H1 (cell line): ENCODE results near the gene NAXE. TPM values are rescaled to one million over a fixed set of nuclear protein-coding genes. Genes with fewer than 3 reads are reported as not detected.

Experiments used
- SP2 ChIP-seq: IDR thresholded peaks from 2 replicates; pipeline ENCODE4 v1.6.1; 2012; ENCODE audit warnings: mild to moderate bottlenecking, low read length, inconsistent platforms
- polyA plus RNA-seq, 7 experiments: library from polyadenylated mRNA; depleted of rRNA in 3 of 7; stranded (reverse) in 5 of 7; unstranded in 2 of 7; fragments of >200 nt in 5 of 7; fragments of 200-250 nt in 2 of 7; gene quantifications; 1 replicate in 5 of 7; 2 replicates in 1 of 7; 4 replicates in 1 of 7; pipeline versions ENCODE4 v1.2.1 to v1.2.3, GENCODE V29; 2011 to 2013; ENCODE audit warnings: missing spikeins in 2 of 7, mixed read lengths in 2 of 7
- total RNA-seq: library from RNA; stranded (reverse); fragmentation: NEBNext Ultra II Directional; extraction: Animal tissue kit (Norgen Biotek cat#: 25700); gene quantifications from 2 replicates; pipeline ENCODE4 v1.2.1, GENCODE V29; 2021

Gene NAXE
- total and polyA plus RNA-seq, 2 of the 8 experiments (the other 6 are each of a cell fraction or from before 2014, with no cell fraction given) = 73.1 to 74.3 TPM

- no peak for TF ChIP-seq SP2
Measured at GRCh38 chr1:156624814-156625435, 33.3 kb downstream of the NAXE start (continued).
